Fibroblast of villous mesenchyme (primary cell): ENCODE results near the gene CTCF. TPM values are rescaled to one million over a fixed set of nuclear protein-coding genes. Genes with fewer than 3 reads are reported as not detected.

Experiments used
- DNase-seq: peaks from one replicate; pipeline ENCODE4 v3.0.0-alpha.2; 2010; ENCODE audit warnings: low read depth
- H3K4me3 ChIP-seq: 2 replicates; pipeline ENCODE4 v1.5.1; 2011; ENCODE audit warnings: low read depth, mild to moderate bottlenecking, low read length
- total RNA-seq: library from RNA; depleted of rRNA; stranded (reverse); fragments of >200 nt; gene quantifications from 2 replicates; pipeline ENCODE4 v1.2.3, GENCODE V29; 2012
- TF ChIP-seq, protein P1 (sequence below): IDR thresholded peaks from 2 replicates; pipeline ENCODE4 v1.5.1; 2012; ENCODE audit warnings: low read depth, mild to moderate bottlenecking, low read length; ENCODE audit not compliant: insufficient read depth

Gene CTCF
- total RNA-seq, 1 donor: 33.7 TPM

DNA sequence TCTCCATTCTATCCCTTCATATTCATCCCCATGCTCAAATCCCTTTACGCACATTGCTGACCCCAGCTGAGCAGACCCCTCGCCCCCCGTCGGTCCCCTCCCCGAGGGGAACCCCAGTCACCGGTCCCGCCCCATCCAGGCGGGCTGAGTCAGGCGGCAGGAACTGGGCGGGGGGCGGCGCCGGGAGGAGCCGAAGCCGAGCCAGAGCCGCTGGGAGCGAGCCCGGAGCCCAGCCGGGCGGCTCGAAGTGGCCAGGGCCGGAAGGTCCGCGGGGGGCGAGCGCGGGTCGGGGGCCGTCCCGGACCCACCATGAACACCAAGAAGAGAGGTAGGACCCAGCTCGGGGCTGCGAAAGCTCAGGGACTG lies 25.1 kb upstream of the CTCF start:
- DNase-seq: peak; percentile 46
- TF ChIP-seq, protein P1, sequence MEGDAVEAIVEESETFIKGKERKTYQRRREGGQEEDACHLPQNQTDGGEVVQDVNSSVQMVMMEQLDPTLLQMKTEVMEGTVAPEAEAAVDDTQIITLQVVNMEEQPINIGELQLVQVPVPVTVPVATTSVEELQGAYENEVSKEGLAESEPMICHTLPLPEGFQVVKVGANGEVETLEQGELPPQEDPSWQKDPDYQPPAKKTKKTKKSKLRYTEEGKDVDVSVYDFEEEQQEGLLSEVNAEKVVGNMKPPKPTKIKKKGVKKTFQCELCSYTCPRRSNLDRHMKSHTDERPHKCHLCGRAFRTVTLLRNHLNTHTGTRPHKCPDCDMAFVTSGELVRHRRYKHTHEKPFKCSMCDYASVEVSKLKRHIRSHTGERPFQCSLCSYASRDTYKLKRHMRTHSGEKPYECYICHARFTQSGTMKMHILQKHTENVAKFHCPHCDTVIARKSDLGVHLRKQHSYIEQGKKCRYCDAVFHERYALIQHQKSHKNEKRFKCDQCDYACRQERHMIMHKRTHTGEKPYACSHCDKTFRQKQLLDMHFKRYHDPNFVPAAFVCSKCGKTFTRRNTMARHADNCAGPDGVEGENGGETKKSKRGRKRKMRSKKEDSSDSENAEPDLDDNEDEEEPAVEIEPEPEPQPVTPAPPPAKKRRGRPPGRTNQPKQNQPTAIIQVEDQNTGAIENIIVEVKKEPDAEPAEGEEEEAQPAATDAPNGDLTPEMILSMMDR: no peak
- H3K4me3 ChIP-seq: peak overlapping the region; percentile 75

DNA sequence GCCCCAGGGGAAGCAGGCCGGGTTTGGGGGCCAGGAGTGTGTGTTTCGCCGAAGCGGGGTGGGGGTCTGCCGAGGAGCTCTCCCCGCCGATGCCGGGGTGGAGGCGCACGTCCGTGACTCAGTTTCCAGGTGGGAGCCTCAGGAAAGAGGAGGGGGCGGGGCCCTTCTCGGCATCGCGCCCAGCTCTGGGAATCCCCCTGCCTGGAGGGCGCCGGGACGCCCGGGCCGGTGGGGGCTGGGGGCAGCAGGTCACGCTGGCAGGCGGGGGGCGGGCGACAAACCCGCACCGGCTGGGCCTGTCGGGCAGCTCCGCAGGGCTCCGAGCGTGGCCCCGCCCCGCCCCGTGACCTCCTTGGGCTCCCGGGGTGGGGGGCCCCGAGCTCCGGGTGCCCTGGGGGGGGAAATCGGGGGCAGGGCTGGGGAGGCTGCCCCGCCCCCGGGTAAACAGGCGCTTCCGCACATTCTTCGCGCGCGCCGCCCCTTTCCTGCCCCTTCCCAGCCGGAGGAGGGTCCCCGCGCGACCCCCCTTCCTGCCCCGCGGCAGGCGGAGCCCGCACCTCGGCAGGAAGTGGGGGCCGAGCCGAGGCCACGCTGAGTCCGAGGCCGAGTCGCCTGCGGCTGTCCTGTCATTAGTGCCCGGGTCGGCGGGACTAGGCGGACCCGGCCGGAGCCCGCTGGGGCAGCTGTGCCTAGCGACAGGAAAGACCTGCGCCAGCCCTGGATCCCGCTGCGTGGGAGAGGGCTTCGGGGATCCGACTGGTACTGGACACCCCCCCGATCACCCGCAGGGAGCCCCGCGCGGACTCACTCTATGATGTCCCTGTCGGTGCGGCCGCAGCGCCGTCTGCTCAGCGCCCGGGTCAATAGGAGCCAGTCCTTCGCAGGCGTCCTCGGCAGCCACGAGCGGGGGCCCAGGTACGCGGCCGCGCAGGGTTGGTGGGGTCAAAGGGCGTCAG lies 24.4 kb upstream of the CTCF start:
- TF ChIP-seq, protein P1: no peak
- peak; percentile 35 for DNase-seq
- peak overlapping the region; percentile 75 for H3K4me3 ChIP-seq

DNA sequence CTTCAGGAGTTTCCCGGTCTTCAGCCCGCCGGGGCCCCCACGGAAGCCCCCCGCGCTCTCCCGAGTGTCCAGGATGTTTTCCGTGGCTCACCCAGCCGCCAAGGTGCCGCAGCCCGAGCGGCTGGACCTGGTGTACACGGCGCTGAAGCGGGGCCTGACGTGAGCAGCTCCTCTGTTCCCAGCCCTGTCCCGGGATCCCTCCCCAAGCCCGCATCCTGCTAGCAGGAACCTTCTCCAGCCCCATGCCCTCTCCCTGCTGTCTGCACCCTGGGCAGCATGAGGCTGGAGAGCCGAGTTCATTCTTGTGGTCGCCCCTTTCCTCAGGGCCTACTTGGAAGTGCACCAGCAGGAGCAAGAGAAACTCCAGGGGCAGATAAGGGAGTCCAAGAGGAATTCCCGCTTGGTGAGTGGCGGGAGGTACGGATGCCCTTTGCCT lies 23.6 kb upstream of the CTCF start:
- peak; percentile 73 for DNase-seq
- TF ChIP-seq, protein P1: no peak
- peak overlapping the region; percentile 75 for H3K4me3 ChIP-seq

DNA sequence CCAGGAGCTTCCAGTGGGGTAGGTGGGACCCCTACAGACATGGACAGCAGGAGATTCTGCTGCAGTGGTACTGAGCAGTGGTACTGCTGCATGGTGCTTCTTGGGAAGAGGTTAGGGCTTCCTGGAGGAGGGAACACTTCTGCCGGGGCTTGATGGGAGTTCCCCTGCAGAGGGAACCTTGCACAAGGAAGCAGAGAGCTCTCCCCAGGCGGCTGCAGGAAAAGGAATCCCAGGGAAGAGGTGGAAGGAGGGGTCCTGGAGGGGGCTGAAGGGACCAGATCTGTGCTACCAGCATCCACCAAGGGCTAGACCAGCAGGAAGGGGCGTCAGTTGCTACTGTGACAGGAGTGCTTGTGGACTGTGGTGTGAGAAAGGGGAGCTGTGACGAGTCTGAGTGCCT lies 23.1 kb upstream of the CTCF start:
- DNase-seq: no peak
- H3K4me3 ChIP-seq: no peak overlapping the region
- TF ChIP-seq, protein P1: no peak

DNA sequence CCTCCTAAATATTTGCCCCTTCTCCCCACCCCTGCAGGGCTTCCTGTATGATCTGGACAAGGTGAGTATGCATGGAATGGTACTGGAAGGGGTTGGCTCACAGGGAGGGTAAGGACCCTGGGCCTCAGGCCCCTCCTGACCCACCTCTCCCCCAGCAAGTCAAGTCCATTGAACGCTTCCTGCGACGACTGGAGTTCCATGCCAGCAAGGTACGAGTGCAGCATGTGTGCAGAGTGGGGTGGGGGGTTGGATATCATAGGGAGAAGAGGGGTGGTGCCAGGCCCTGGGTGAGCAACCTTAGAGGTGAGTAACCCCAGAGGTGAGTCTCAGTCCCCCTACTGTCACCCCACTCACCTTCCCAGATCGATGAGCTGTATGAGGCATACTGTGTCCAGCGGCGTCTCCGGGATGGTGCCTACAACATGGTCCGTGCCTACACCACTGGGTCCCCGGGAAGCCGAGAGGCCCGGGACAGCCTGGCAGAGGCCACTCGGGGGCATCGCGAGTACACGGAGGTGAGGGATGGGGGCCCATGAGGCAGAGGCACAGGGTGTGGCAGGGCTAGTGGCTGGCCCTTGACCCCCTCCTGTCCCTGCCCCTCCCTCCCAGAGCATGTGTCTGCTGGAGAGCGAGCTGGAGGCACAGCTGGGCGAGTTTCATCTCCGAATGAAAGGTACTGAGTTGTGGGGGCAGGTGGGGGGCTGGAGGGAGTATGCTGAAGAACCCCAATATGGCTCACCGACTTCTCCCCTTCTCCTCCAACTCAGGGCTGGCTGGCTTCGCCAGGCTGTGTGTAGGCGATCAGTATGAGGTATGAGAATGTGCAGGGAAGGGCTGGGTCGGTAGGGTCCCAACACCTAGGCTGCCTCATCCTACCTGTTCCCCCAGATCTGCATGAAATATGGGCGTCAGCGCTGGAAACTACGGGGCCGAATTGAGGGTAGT lies 22.4 kb upstream of the CTCF start:
- DNase-seq: no peak
- no peak overlapping the region for H3K4me3 ChIP-seq
- TF ChIP-seq, protein P1: no peak

DNA sequence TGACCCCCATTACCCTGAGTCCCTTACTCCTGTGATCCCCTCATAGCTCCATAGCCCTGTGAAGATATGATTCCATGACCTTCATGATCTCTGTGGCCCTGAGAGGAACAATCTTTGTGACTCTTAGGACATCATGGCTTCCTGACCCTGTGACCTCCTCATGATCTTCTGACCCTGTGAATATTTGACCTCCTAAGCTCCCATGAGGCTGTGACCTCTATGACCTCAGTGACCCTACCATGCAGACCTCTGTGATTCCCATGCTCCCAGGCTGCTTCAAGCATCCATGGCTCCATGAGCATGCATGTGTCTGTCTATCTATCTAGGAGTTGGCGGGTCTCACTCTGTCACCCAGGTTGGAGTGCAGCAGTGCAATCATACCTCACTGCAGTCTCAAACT lies 21.6 kb upstream of the CTCF start:
- no peak overlapping the region for H3K4me3 ChIP-seq
- TF ChIP-seq, protein P1: no peak
- no peak for DNase-seq
